ENCODE results near the gene FARP1.

The FARP1 gene

DNA sequence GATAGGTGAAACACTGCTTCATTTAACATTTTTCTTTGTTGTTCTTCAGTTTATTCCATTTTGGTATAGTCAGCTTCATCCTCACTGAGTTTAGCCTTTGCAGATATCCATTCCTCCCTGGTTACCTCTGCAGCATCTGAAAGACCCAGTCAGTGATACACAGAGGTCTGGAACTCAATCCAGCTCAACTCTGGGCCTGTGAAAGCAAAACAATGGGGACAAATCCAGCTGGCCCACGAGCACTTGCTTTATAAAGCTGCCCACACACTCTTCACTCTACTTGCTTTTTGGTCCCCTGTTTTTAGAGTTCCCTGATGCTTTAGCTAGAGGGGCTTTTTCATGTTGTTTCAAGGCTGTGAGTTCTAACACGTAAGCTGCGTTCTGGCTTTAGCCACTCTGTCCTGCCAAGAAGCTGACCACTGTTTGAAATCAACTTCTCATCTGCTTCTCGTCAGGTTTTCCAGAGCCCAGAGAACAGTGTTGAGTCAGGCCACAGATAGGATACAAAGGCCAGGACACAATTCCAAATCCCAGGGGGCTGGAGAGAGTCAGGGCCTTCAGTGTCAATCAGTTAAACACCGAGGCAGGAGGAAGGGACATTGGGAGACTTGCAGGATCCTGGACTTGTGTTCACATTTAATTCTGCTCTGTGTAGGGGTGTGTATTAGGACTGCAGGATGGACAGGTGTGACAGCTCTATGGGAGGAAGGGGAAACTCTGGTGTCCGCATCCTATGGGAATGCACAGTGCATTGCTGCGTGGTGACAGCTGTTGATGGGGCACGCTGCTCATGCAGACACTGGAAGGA is 117.7 kb downstream of the FARP1 start:
- no peak for TF ChIP-seq CTCF (IDR thresholded peaks at IDR 0.05; ENCODE audit: low read depth, low read length)
- no peak overlapping the region for H3K4me3 ChIP-seq (replicated peaks in 1 of 2; ENCODE audit: low read depth in 2 of 2, low read length in 2 of 2)
- no peak for DNase-seq (ENCODE audit: low read depth in 2 of 2)

GRCh38 chr13:98261165-98261702 is 118.3 kb downstream of the FARP1 start:
- H3K4me3 ChIP-seq (replicated peaks in 1 of 2; ENCODE audit: low read depth in 2 of 2, low read length in 2 of 2): no peak overlapping the region
- no peak for DNase-seq (ENCODE audit: low read depth in 2 of 2)
- no peak for TF ChIP-seq CTCF (IDR thresholded peaks at IDR 0.05; ENCODE audit: low read depth, low read length)

- no peak overlapping the region for H3K4me3 ChIP-seq (replicated peaks in 1 of 2; ENCODE audit: low read depth in 2 of 2, low read length in 2 of 2)
- no peak for TF ChIP-seq CTCF (IDR thresholded peaks at IDR 0.05; ENCODE audit: low read depth, low read length)
- no peak for DNase-seq (ENCODE audit: low read depth in 2 of 2)
These were observed 119.4 kb downstream of the FARP1 start for GRCh38 chr13:98262292-98262691.

DNA sequence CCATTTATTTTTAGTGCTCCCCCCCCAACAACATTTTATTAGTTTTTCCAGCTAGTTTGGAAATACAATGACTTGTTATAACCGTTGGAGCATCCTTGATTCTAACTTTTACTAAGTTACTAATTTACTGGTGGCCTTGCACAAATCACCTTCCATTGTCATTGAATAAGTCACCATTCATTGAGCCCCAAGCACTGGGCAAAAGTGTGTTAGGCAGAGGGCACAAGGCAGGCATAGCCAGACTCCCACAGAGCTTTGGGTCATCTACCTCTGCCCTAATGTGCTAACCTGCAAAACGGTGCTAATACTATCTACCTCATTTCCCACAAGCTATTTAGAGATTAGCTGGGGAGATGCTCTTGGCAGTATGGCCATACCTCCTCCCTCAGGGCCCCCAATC is 120.9 kb downstream of the FARP1 start:
- no peak overlapping the region for H3K4me3 ChIP-seq (replicated peaks in 1 of 2; ENCODE audit: low read depth in 2 of 2, low read length in 2 of 2)
- no peak for DNase-seq (ENCODE audit: low read depth in 2 of 2)
- TF ChIP-seq CTCF (IDR thresholded peaks at IDR 0.05; ENCODE audit: low read depth, low read length): no peak

DNA sequence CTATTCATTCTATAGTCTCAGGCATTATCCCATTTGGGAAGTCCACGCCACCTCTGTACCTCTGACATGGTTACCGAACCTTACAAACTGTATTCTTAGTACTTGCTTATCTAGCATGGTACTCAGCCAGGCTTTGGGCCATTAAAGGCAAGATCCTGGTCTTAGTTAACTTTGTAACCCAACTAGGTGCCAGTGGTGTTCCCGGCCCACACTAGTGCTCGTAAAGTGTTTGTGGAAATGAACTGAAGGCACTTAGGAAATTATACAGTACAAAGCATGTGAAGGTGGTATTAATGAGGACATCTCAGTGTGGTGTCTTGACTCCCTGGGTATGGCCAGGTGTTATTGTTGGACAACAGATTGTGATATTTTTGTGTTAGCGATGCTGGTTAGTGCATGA is 122.0 kb downstream of the FARP1 start:
- TF ChIP-seq CTCF (IDR thresholded peaks at IDR 0.05; ENCODE audit: low read depth, low read length): no peak
- DNase-seq (ENCODE audit: low read depth in 2 of 2): no peak
- H3K4me3 ChIP-seq (replicated peaks in 1 of 2; ENCODE audit: low read depth in 2 of 2, low read length in 2 of 2): no peak overlapping the region

- no peak for TF ChIP-seq CTCF (IDR thresholded peaks at IDR 0.05; ENCODE audit: low read depth, low read length)
- H3K4me3 ChIP-seq (replicated peaks in 1 of 2; ENCODE audit: low read depth in 2 of 2, low read length in 2 of 2): no peak overlapping the region
- no peak for DNase-seq (ENCODE audit: low read depth in 2 of 2)
These were observed 123.0 kb downstream of the FARP1 start for GRCh38 chr13:98265692-98266551.
